Pancreas (tissue), 10 donors: ENCODE data around the gene MCTP2. TPM values are rescaled to one million over a fixed set of nuclear protein-coding genes. Genes with fewer than 3 reads are reported as not detected.

Experiments
- ATAC-seq, 4 donors: fragments of 200-7000 bp; cut with Tn5 transposase; one replicate each; pipeline versions ENCODE4 v1.8.0 to v1.9.1; 2020; ENCODE audit warnings: mild to moderate bottlenecking in 4 of 4, moderate library complexity in 4 of 4
- DNase-seq, 6 donors: peaks; one replicate each; pipeline ENCODE4 v3.0.0-alpha.2; 2020
- FAIRE-seq: peaks from 2 replicates; lab custom pipeline; 2012; peaks lifted over from hg19 to GRCh38; lab: Jason Lieb, UNC
- H3K27ac ChIP-seq, 4 donors: fragments of 200-600 bp; sonication (generic); 1 replicate in 3 of 4; 2 replicates in 1 of 4; pipeline versions ENCODE4 v1.5.0 to v1.8.0; 2020
- H3K27me3 ChIP-seq, 4 donors: fragments of 200-600 bp; one replicate each; pipeline ENCODE4 v1.8.0; 2021
- H3K36me3 ChIP-seq, 3 donors: fragments of 200-600 bp; sonication (generic) in 1 of 3; one replicate each; pipeline versions ENCODE4 v1.5.0 to v1.8.0; 2020 to 2021
- H3K4me1 ChIP-seq, 3 donors: fragments of 200-600 bp; one replicate each; pipeline ENCODE4 v1.8.0; 2021
- H3K4me3 ChIP-seq, 4 donors: fragments of 200-600 bp; sonication (generic) in 2 of 4; one replicate each; pipeline versions ENCODE4 v1.5.0 to v1.8.0; 2020 to 2021
- H3K9me3 ChIP-seq, 4 donors: fragments of 200-600 bp; one replicate each; pipeline ENCODE4 v1.8.0; 2021
- CTCF ChIP-seq, 4 donors: fragments of 200-600 bp; sonication (generic) in 3 of 4; IDR thresholded peaks; one replicate each; pipeline versions ENCODE4 v1.5.0 to v1.8.0; 2021; ENCODE audit warnings: antibody characterized with exemption in 4 of 4
- WGBS, 2 donors: extraction: QIAGEN DNeasy Blood & Tissue Kit; methylation state at CpG; one replicate each; pipeline ENCODE4 v1.1.7; 2013; 5-methylcytosine and 5-hydroxymethylcytosine counted together
- intact Hi-C, 3 donors: fragments of 100-400 bp; cut with DNase I; formaldehyde crosslinking; loops; one replicate each; pipeline versions ENCODE4 v1.11.1 to v1.14.2; 2022
- polyA plus RNA-seq, 2 donors: library from polyadenylated mRNA; stranded (reverse); fragments of 200-250 nt; gene quantifications; one replicate each; pipeline ENCODE4 v1.2.3, GENCODE V29; 2013
- total RNA-seq, 6 donors: library from RNA; stranded (reverse); fragmentation: NEBNext Ultra II Directional in 4 of 6; extraction: Animal tissue kit (Norgen Biotek cat#: 25700) in 4 of 6; gene quantifications; one replicate each; pipeline versions ENCODE4 v1.2.1 to v1.2.4, GENCODE V29; 2021 to 2023
- donor health status: healthy with polysubstance abuse.
- donor health status: DM: no; HTN: no; CAD: no; lungs with moderate emphysema.
- donor health status: DM: no; HTN: no; CAD: no.
- donor health status: control.
- donor health status: control.
- donor health status: Bipolar disorder and iron deficiency.
- donor health status: DM: yes; HTN: yes; CAD: no.
- donor health status: DM: no; HTN: no; CAD: no.
- donor health status: DM: no; HTN: no; CAD: no.
- donor health status: DM: yes; HTN: yes; CAD: no.

MCTP2 gene
- total and polyA plus RNA-seq, 8 donors = 3.7 to 21.4 (median 14.7) TPM

GRCh38 chr15:94234300-94234699, 2.9 kb downstream of the MCTP2 start:
- no peak overlapping the region for H3K27ac ChIP-seq
- H3K27me3 ChIP-seq = no peaks in the 10 kb centered on the region
- no peak for TF ChIP-seq CTCF (IDR thresholded peaks at IDR 0.05)
- H3K36me3 ChIP-seq = no peaks in the 10 kb centered on the region
- intact Hi-C loops = loop anchor here in 1 of 3 donors (10.0 kb wide), 1 partner anchor 51 kb away; no protein-coding TSS in a partner anchor
- peaks cover 11 to 20% (median 20%) of the 10 kb centered on the region in 3 donors for H3K4me1 ChIP-seq
- 35 to 38% methylated on average over 3 of the region's 3 CpGs for WGBS, 2 donors
- FAIRE-seq (no peak), DNase-seq (no peak), ATAC-seq (no peak)
- no peaks in the 10 kb centered on the region for H3K9me3 ChIP-seq
- no peak overlapping the region for H3K4me3 ChIP-seq

- Histone ChIP-seq H3K27ac (no peak overlapping the region), H3K9me3 (no peaks in the 10 kb centered on the region), H3K36me3 (no peaks in the 10 kb centered on the region), H3K27me3 (no peaks in the 10 kb centered on the region), H3K4me3 (no peak overlapping the region), H3K4me1 (peaks cover 15 to 27% (median 25%) of the 10 kb centered on the region in 3 donors)
- intact Hi-C loops = loop anchor here in 1 of 3 donors (10.0 kb wide), 1 partner anchor 50 kb away; no protein-coding TSS in a partner anchor
- ATAC-seq (no peak), FAIRE-seq (no peak), DNase-seq (no peak)
- 95 to 98% methylated on average over 14 of the region's 14 CpGs for WGBS, 2 donors
- no peak for TF ChIP-seq CTCF (IDR thresholded peaks at IDR 0.05)
These were observed 3.7 kb downstream of the MCTP2 start for GRCh38 chr15:94235041-94235440.

GRCh38 chr15:94235646-94236045, 4.3 kb downstream of the MCTP2 start:
- Histone ChIP-seq H3K27ac (no peak overlapping the region), H3K27me3 (no peaks in the 10 kb centered on the region), H3K9me3 (no peaks in the 10 kb centered on the region), H3K4me1 (peaks cover 21 to 31% (median 26%) of the 10 kb centered on the region in 3 donors), H3K4me3 (no peak overlapping the region), H3K36me3 (no peaks in the 10 kb centered on the region)
- intact Hi-C loops = loop anchor here in 1 of 3 donors (10.0 kb wide), 1 partner anchor 49 kb away; no protein-coding TSS in a partner anchor
- FAIRE-seq (no peak), DNase-seq (no peak), ATAC-seq (no peak)
- 89 to 91% methylated on average over 6 of the region's 6 CpGs for WGBS, 2 donors
- no peak for TF ChIP-seq CTCF (IDR thresholded peaks at IDR 0.05)

- intact Hi-C loops = loop anchor here in 1 of 3 donors (10.0 kb wide), 1 partner anchor 48 kb away; no protein-coding TSS in a partner anchor
- H3K9me3 ChIP-seq = no peaks in the 10 kb centered on the region
- DNase-seq = peak in 1 of 6 donors; percentile 37
- no peak overlapping the region for H3K4me3 ChIP-seq
- no peak overlapping the region for H3K27ac ChIP-seq
- 79 to 85% methylated on average over 4 of the region's 4 CpGs for WGBS, 2 donors
- no peaks in the 10 kb centered on the region for H3K27me3 ChIP-seq
- H3K36me3 ChIP-seq = no peaks in the 10 kb centered on the region
- FAIRE-seq = no peak
- ATAC-seq = no peak
- H3K4me1 ChIP-seq = peaks cover 22 to 32% (median 26%) of the 10 kb centered on the region in 3 donors
- TF ChIP-seq CTCF (IDR thresholded peaks at IDR 0.05) = no peak
These were observed 5.2 kb downstream of the MCTP2 start for GRCh38 chr15:94236608-94237007.

GRCh38 chr15:94237903-94238302, 6.5 kb downstream of the MCTP2 start:
- DNase-seq = no peak
- Histone ChIP-seq H3K36me3 (no peaks in the 10 kb centered on the region), H3K27ac (no peak overlapping the region)

More at GRCh38 chr15:94237903-94238302, 6.5 kb downstream of the MCTP2 start:
- H3K27me3 ChIP-seq = no peaks in the 10 kb centered on the region
- intact Hi-C loops = loop anchor here in 1 of 3 donors (10.0 kb wide), 1 partner anchor 47 kb away; no protein-coding TSS in a partner anchor
- no peaks in the 10 kb centered on the region for H3K9me3 ChIP-seq
- no peak overlapping the region for H3K4me3 ChIP-seq
- TF ChIP-seq CTCF (IDR thresholded peaks at IDR 0.05) = no peak
- H3K4me1 ChIP-seq = peaks cover 21 to 30% (median 22%) of the 10 kb centered on the region in 3 donors
- FAIRE-seq (no peak), ATAC-seq (no peak)
- 79 to 80% methylated on average over 8 of the region's 8 CpGs for WGBS, 2 donors
